Keratinocyte (primary cell): ENCODE measurements around the gene DPM1. TPM values are rescaled to one million over a fixed set of nuclear protein-coding genes. Genes with fewer than 3 reads are reported as not detected.

Experiments used
- DNase-seq: peaks from one replicate; pipeline ENCODE4 v3.0.0-alpha.2; 2011; ENCODE audit warnings: low read depth, missing footprints, low spot score
- FAIRE-seq: peaks from 2 replicates; lab custom pipeline; 2011; peaks lifted over from hg19 to GRCh38; lab: Jason Lieb, UNC
- H2AFZ ChIP-seq: 2 replicates; pipeline ENCODE4 v1.6.0; 2012; ENCODE audit warnings: low read length, control low read depth, inconsistent platforms; ENCODE audit not compliant: control insufficient read depth
- H3K27ac ChIP-seq: 2 replicates; pipeline ENCODE4 v1.5.1; 2011; ENCODE audit warnings: low read length; ENCODE audit not compliant: control insufficient read depth, insufficient read depth
- H3K27me3 ChIP-seq: 3 replicates; pipeline ENCODE4 v1.6.0; 2011; ENCODE audit warnings: low read length; ENCODE audit not compliant: control insufficient read depth, insufficient read depth; ENCODE audit errors: extremely low read depth
- H3K36me3 ChIP-seq, 2 experiments: 2 replicates in 1 of 2; 3 replicates in 1 of 2; pipeline ENCODE4 v1.5.1; 2011; ENCODE audit warnings: low read length in 2 of 2, mild to moderate bottlenecking in 1 of 2; ENCODE audit not compliant: control insufficient read depth in 2 of 2, insufficient read depth in 2 of 2; ENCODE audit errors: extremely low read depth in 1 of 2
- H3K4me1 ChIP-seq: 3 replicates; pipeline ENCODE4 v1.5.1; 2011; ENCODE audit warnings: low read length; ENCODE audit not compliant: control insufficient read depth, insufficient read depth; ENCODE audit errors: extremely low read depth
- H3K4me2 ChIP-seq: 3 replicates; pipeline ENCODE4 v1.6.0; 2011; ENCODE audit warnings: low read depth, low read length; ENCODE audit not compliant: control insufficient read depth, insufficient read depth; ENCODE audit errors: extremely low read depth
- H3K4me3 ChIP-seq, 3 experiments: fragments of 200-600 bp in 1 of 3; sonication (generic) in 1 of 3; 2 replicates in 2 of 3; 3 replicates in 1 of 3; pipeline ENCODE4 v1.5.1; 2011 to 2016; ENCODE audit warnings: low read length in 3 of 3, mild to moderate bottlenecking in 3 of 3, control low read depth in 2 of 3, inconsistent platforms in 1 of 3, low read depth in 1 of 3, mixed read lengths in 1 of 3, mixed run types in 1 of 3, moderate library complexity in 1 of 3; ENCODE audit not compliant: control insufficient read depth in 2 of 3, insufficient read depth in 2 of 3; ENCODE audit errors: extremely low read depth in 1 of 3
- H3K79me2 ChIP-seq: 2 replicates; pipeline ENCODE4 v1.6.0; 2012; ENCODE audit warnings: low read length; ENCODE audit not compliant: control insufficient read depth, insufficient read depth
- H3K9ac ChIP-seq: 3 replicates; pipeline ENCODE4 v1.6.0; 2011; ENCODE audit warnings: low read length; ENCODE audit not compliant: control insufficient read depth, insufficient read depth; ENCODE audit errors: extremely low read depth
- H3K9me1 ChIP-seq: 3 replicates; pipeline ENCODE4 v1.6.0; 2011; ENCODE audit warnings: low read length; ENCODE audit not compliant: control insufficient read depth, insufficient read depth; ENCODE audit errors: extremely low read depth
- H3K9me3 ChIP-seq: 2 replicates; pipeline ENCODE4 v1.5.1; 2012; ENCODE audit warnings: low read depth, low read length; ENCODE audit not compliant: control insufficient read depth
- H4K20me1 ChIP-seq: 3 replicates; pipeline ENCODE4 v1.6.0; 2011; ENCODE audit warnings: low read length; ENCODE audit not compliant: control insufficient read depth, insufficient read depth; ENCODE audit errors: extremely low read depth
- EZH2 ChIP-seq: IDR thresholded peaks from one replicate; pipeline ENCODE4 v1.6.1; 2012; ENCODE audit warnings: inconsistent platforms, mild to moderate bottlenecking, low read length, moderate library complexity
- dilution Hi-C: fragments of 300-500 bp; cut with MboI; formaldehyde crosslinking; loops from one replicate; pipeline ENCODE4 v1.7.0; 2020; ENCODE audit warnings: low sequenced_read_pairs; ENCODE audit not compliant: extremely low pct_ligation_motif_present
- polyA plus RNA-seq, 5 experiments: library from polyadenylated mRNA; depleted of rRNA in 3 of 5; stranded (reverse) in 3 of 5; stranded (forward) in 1 of 5; unstranded in 1 of 5; fragments of >200 nt; gene quantifications; 1 replicate in 1 of 5; 2 replicates in 3 of 5; 3 replicates in 1 of 5; pipeline versions ENCODE4 v1.2.1 to v1.2.3, GENCODE V29; 2011 to 2012; ENCODE audit warnings: missing spikeins in 2 of 5, low read depth in 1 of 5, low replicate concordance in 1 of 5
- TF ChIP-seq, protein P1 (sequence below), 3 experiments: IDR thresholded peaks in 1 of 3; conservative IDR thresholded peaks in 1 of 3; optimal IDR thresholded peaks in 1 of 3; 2 replicates in 2 of 3; 3 replicates in 1 of 3; pipeline versions ENCODE3 to v1.5.1; 2011; ENCODE audit warnings: low read length in 3 of 3, mild to moderate bottlenecking in 3 of 3, moderate library complexity in 2 of 3, control low read depth in 1 of 3, inconsistent platforms in 1 of 3; ENCODE audit not compliant: insufficient read depth in 2 of 3; ENCODE audit errors: extremely low read depth in 1 of 3

Gene DPM1
- polyA plus RNA-seq, 1 donor (not counting 4 experiments of a cell fraction or from before 2014, with no cell fraction given) = 99.4 TPM

DNA sequence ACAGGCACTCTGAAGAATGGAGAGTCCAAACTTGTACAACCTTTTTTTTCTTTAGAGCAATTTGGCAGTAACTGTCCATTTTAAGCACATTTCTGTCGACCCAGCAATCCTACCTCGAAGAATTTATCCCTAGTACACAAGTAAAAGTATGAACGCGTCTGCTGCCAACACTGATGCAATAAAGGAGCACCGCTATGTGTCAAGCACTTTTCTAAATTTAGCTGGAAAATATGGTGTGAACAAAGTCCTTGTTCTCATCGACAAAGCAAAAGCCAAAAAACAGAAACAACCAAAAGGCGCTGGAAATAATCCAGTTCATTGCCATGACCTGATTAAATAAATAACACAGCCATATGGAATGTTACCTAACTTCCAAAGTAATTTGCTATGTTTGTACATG, 1.1 kb downstream of the DPM1 start:
- Histone ChIP-seq H3K4me1 (peaks cover 20% of the 10 kb centered on the region), H4K20me1 (peaks cover 9% of the 10 kb centered on the region)

GRCh38 chr20:50953821-50954220, 4.5 kb downstream of the DPM1 start:
- peaks cover 87% of the 10 kb centered on the region for H3K79me2 ChIP-seq
- TF ChIP-seq EZH2 = no peak
- TF ChIP-seq, protein P1, sequence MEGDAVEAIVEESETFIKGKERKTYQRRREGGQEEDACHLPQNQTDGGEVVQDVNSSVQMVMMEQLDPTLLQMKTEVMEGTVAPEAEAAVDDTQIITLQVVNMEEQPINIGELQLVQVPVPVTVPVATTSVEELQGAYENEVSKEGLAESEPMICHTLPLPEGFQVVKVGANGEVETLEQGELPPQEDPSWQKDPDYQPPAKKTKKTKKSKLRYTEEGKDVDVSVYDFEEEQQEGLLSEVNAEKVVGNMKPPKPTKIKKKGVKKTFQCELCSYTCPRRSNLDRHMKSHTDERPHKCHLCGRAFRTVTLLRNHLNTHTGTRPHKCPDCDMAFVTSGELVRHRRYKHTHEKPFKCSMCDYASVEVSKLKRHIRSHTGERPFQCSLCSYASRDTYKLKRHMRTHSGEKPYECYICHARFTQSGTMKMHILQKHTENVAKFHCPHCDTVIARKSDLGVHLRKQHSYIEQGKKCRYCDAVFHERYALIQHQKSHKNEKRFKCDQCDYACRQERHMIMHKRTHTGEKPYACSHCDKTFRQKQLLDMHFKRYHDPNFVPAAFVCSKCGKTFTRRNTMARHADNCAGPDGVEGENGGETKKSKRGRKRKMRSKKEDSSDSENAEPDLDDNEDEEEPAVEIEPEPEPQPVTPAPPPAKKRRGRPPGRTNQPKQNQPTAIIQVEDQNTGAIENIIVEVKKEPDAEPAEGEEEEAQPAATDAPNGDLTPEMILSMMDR (optimal IDR thresholded peaks at IDR 0.05 in 1 of 3, IDR thresholded peaks at IDR 0.05 in 1 of 3, conservative IDR thresholded peaks at IDR 0.05 in 1 of 3; ENCODE audit: extremely low read depth in 1 of 3, insufficient read depth in 2 of 3, low read length in 3 of 3) = no peak
- peaks cover 11% of the 10 kb centered on the region for H3K4me1 ChIP-seq
- H3K9me1 ChIP-seq = no peaks in the 10 kb centered on the region
- no peak for FAIRE-seq
- no peak for DNase-seq
- no peak overlapping the region for H3K9ac ChIP-seq
- H3K27me3 ChIP-seq = no peaks in the 10 kb centered on the region
- H3K9me3 ChIP-seq = no peaks in the 10 kb centered on the region
- H4K20me1 ChIP-seq = peaks cover 9% of the 10 kb centered on the region
- no peak overlapping the region for H3K4me3 ChIP-seq
- no peak overlapping the region for H2AFZ ChIP-seq
- no peak overlapping the region for H3K4me2 ChIP-seq
- H3K36me3 ChIP-seq = peaks cover 17 to 23% of the 10 kb centered on the region in 2 experiments
- H3K27ac ChIP-seq = peak overlapping the region; percentile 27
- dilution Hi-C loops = no loop called here

More for the DNA sequence above, 1.1 kb downstream of the DPM1 start:
- H3K9me3 ChIP-seq = no peaks in the 10 kb centered on the region
- H3K27me3 ChIP-seq = no peaks in the 10 kb centered on the region
- H2AFZ ChIP-seq = no peak overlapping the region
- DNase-seq (no peak), FAIRE-seq (no peak)
- TF ChIP-seq EZH2 = no peak
- TF ChIP-seq, protein P1 (optimal IDR thresholded peaks at IDR 0.05 in 1 of 3, IDR thresholded peaks at IDR 0.05 in 1 of 3, conservative IDR thresholded peaks at IDR 0.05 in 1 of 3; ENCODE audit: extremely low read depth in 1 of 3, insufficient read depth in 2 of 3, low read length in 3 of 3) = no peak
- H3K9ac ChIP-seq = peak overlapping the region; percentile 94
- H3K27ac ChIP-seq = peak overlapping the region; percentile 100
- H3K9me1 ChIP-seq = no peaks in the 10 kb centered on the region
- H3K79me2 ChIP-seq = peaks cover 94% of the 10 kb centered on the region
- dilution Hi-C loops = no loop called here
- peak overlapping the region; percentile 69 to 99 (median 99) for H3K4me3 ChIP-seq
- H3K4me2 ChIP-seq = peak overlapping the region; percentile 92
- peaks cover 3 to 6% of the 10 kb centered on the region in 2 experiments for H3K36me3 ChIP-seq
